Neural cell (in vitro differentiated cells): ENCODE results near the gene ZNF628. TPM values are rescaled to one million over a fixed set of nuclear protein-coding genes. Genes with fewer than 3 reads are reported as not detected.

ENCODE experiments used
- H2AFZ ChIP-seq: fragments of 200-600, 300-800 bp; sonication (generic), shearing (Covaris generic); 2 replicates; pipeline ENCODE4 v1.6.0; 2014; ENCODE audit warnings: low read depth, mild to moderate bottlenecking, antibody characterized with exemption, low read length, moderate library complexity
- H3F3A ChIP-seq: fragments of 200-600 bp; shearing (Covaris generic); 2 replicates; pipeline ENCODE4 v1.6.1; 2016; ENCODE audit warnings: mild to moderate bottlenecking, moderate library complexity, mixed read lengths, antibody characterized with exemption, low read length; ENCODE audit not compliant: insufficient read depth, poor library complexity, severe bottlenecking
- H3K27ac ChIP-seq: fragments of 200-600, 300-800 bp; sonication (generic), shearing (Covaris generic); 2 replicates; pipeline ENCODE4 v1.5.1; 2014; ENCODE audit warnings: mild to moderate bottlenecking, low read length, moderate library complexity
- H3K27me3 ChIP-seq: fragments of 300-800, 200-600 bp; sonication (generic), shearing (Covaris generic); 2 replicates; pipeline ENCODE4 v1.6.0; 2014; ENCODE audit warnings: mild to moderate bottlenecking, low read depth, low read length, moderate library complexity; ENCODE audit not compliant: insufficient read depth
- H3K36me3 ChIP-seq: fragments of 300-800, 200-600 bp; sonication (generic), shearing (Covaris generic); 2 replicates; pipeline ENCODE4 v1.5.1; 2014; ENCODE audit warnings: mild to moderate bottlenecking, antibody characterized with exemption, low read length, moderate library complexity; ENCODE audit not compliant: insufficient read depth
- H3K4me2 ChIP-seq: fragments of 300-800, 200-600 bp; sonication (generic), shearing (Covaris generic); 2 replicates; pipeline ENCODE4 v1.6.0; 2014; ENCODE audit warnings: mild to moderate bottlenecking, low read length
- H3K4me3 ChIP-seq: fragments of 300-800, 200-600 bp; sonication (generic), shearing (Covaris generic); 2 replicates; pipeline ENCODE4 v1.5.1; 2014; ENCODE audit warnings: mild to moderate bottlenecking, low read length, moderate library complexity
- H3K79me2 ChIP-seq: fragments of 200-600 bp; shearing (Covaris generic); replicated peaks from 2 replicates; pipeline ENCODE4 v1.6.0; 2014; ENCODE audit warnings: mild to moderate bottlenecking, low read length, moderate library complexity; ENCODE audit not compliant: insufficient read depth
- H3K9ac ChIP-seq: fragments of 300-800, 200-600 bp; sonication (generic), shearing (Covaris generic); 2 replicates; pipeline ENCODE4 v1.6.1; 2016; ENCODE audit warnings: mild to moderate bottlenecking, low read length, mixed read lengths
- H3K9me2 ChIP-seq: fragments of 200-600 bp; shearing (Covaris generic); 2 replicates; pipeline ENCODE4 v1.6.1; 2016; ENCODE audit warnings: mild to moderate bottlenecking, low read length, mixed read lengths; ENCODE audit not compliant: insufficient read depth
- H3K9me3 ChIP-seq: fragments of 200-600, 300-800 bp; sonication (generic), shearing (Covaris generic); 2 replicates; pipeline ENCODE4 v1.6.1; 2016; ENCODE audit warnings: mild to moderate bottlenecking, mixed run types, low read length, moderate library complexity, mixed read lengths
- H4K20me1 ChIP-seq: fragments of 200-600 bp; shearing (Covaris generic); 2 replicates; pipeline ENCODE4 v1.6.1; 2016; ENCODE audit warnings: mild to moderate bottlenecking, mixed run types; ENCODE audit not compliant: insufficient read depth
- EP300 ChIP-seq: fragments of 450-650 bp; conservative IDR thresholded peaks from 2 replicates; pipeline ENCODE4 v1.6.1; 2014; ENCODE audit warnings: antibody characterized with exemption, mild to moderate bottlenecking, moderate library complexity; ENCODE audit not compliant: poor library complexity, severe bottlenecking
- EZH2 ChIP-seq: fragments of 200-600, 300-800 bp; shearing (Covaris generic), sonication (generic); IDR thresholded peaks from 2 replicates; pipeline ENCODE4 v1.6.1; 2014; ENCODE audit warnings: antibody characterized with exemption, low read length, borderline replicate concordance, mild to moderate bottlenecking; ENCODE audit not compliant: insufficient read depth, poor library complexity, severe bottlenecking
- MXI1 ChIP-seq: fragments of 450-650 bp; conservative IDR thresholded peaks from 2 replicates; pipeline ENCODE4 v1.6.1; 2014; ENCODE audit warnings: antibody characterized with exemption, mild to moderate bottlenecking; ENCODE audit not compliant: poor library complexity, severe bottlenecking
- POLR2AphosphoS5 ChIP-seq: IDR thresholded peaks from 2 replicates; pipeline ENCODE4 v1.6.1; 2012
- RAD21 ChIP-seq: fragments of 450-650 bp; conservative IDR thresholded peaks from 2 replicates; pipeline ENCODE4 v1.6.1; 2014; ENCODE audit warnings: antibody characterized with exemption, mild to moderate bottlenecking, moderate library complexity
- REST ChIP-seq: IDR thresholded peaks from 2 replicates; pipeline ENCODE4 v1.6.1; 2012; ENCODE audit warnings: borderline replicate concordance
- SMC3 ChIP-seq: fragments of 450-650 bp; conservative IDR thresholded peaks from 2 replicates; pipeline ENCODE4 v1.6.1; 2014; ENCODE audit warnings: antibody characterized with exemption, mild to moderate bottlenecking, moderate library complexity; ENCODE audit not compliant: poor library complexity
- TAF1 ChIP-seq: IDR thresholded peaks from 2 replicates; pipeline ENCODE4 v1.6.1; 2012; ENCODE audit warnings: low read depth
- polyA plus RNA-seq: library from polyadenylated mRNA; depleted of rRNA; stranded (reverse); fragments of >200 nt; gene quantifications from 2 replicates; pipeline ENCODE4 v1.2.3, GENCODE V29; 2014
- TF ChIP-seq, protein P1 (sequence below): fragments of 450-650 bp; IDR thresholded peaks from 2 replicates; pipeline ENCODE4 v1.5.1; 2014; ENCODE audit warnings: antibody characterized with exemption, mild to moderate bottlenecking, moderate library complexity; ENCODE audit not compliant: poor library complexity, severe bottlenecking

Gene ZNF628
- polyA plus RNA-seq, 1 donor from 2014 or later, result 0.37 TPM

GRCh38 chr19:55482156-55482961 lies 5.9 kb downstream of the ZNF628 start:
- H3K27ac ChIP-seq, result no peak overlapping the region
- no peaks in the 10 kb centered on the region for H3K9me3 ChIP-seq
- peaks cover 22% of the 10 kb centered on the region for H3K79me2 ChIP-seq
- H2AFZ ChIP-seq, result no peak overlapping the region
- H4K20me1 ChIP-seq, result no peaks in the 10 kb centered on the region
- H3F3A ChIP-seq, result no peaks in the 10 kb centered on the region
- H3K4me3 ChIP-seq, result no peak overlapping the region
- no peaks in the 10 kb centered on the region for H3K36me3 ChIP-seq
- no peaks in the 10 kb centered on the region for H3K27me3 ChIP-seq
- H3K4me2 ChIP-seq, result no peak overlapping the region
- no peak overlapping the region for H3K9ac ChIP-seq
- TF ChIP-seq SMC3 (no peak), RAD21 (no peak), REST (no peak), MXI1 (no peak), EP300 (no peak)
- no peaks in the 10 kb centered on the region for H3K9me2 ChIP-seq

- Histone ChIP-seq H3K9me3 (no peaks in the 10 kb centered on the region), H3F3A (no peaks in the 10 kb centered on the region), H3K4me2 (no peak overlapping the region), H3K36me3 (no peaks in the 10 kb centered on the region), H3K4me3 (no peak overlapping the region), H3K27me3 (no peaks in the 10 kb centered on the region), H3K9ac (no peak overlapping the region), H3K9me2 (no peaks in the 10 kb centered on the region), H2AFZ (no peak overlapping the region), H3K27ac (no peak overlapping the region), H4K20me1 (no peaks in the 10 kb centered on the region), H3K79me2 (peaks cover 15% of the 10 kb centered on the region)
- TF ChIP-seq POLR2AphosphoS5, result no peak
- TF ChIP-seq REST, result no peak
- TF ChIP-seq, protein P1, sequence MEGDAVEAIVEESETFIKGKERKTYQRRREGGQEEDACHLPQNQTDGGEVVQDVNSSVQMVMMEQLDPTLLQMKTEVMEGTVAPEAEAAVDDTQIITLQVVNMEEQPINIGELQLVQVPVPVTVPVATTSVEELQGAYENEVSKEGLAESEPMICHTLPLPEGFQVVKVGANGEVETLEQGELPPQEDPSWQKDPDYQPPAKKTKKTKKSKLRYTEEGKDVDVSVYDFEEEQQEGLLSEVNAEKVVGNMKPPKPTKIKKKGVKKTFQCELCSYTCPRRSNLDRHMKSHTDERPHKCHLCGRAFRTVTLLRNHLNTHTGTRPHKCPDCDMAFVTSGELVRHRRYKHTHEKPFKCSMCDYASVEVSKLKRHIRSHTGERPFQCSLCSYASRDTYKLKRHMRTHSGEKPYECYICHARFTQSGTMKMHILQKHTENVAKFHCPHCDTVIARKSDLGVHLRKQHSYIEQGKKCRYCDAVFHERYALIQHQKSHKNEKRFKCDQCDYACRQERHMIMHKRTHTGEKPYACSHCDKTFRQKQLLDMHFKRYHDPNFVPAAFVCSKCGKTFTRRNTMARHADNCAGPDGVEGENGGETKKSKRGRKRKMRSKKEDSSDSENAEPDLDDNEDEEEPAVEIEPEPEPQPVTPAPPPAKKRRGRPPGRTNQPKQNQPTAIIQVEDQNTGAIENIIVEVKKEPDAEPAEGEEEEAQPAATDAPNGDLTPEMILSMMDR, result no peak
- TF ChIP-seq MXI1, result no peak
- TF ChIP-seq EP300, result no peak
- no peak for TF ChIP-seq SMC3
- TF ChIP-seq TAF1, result no peak
- no peak for TF ChIP-seq RAD21
- no peak for TF ChIP-seq EZH2
Measured at GRCh38 chr19:55482967-55483705, 6.7 kb downstream of the ZNF628 start.
